Measurements from ENCODE around the gene GALR2. TPM values are rescaled to one million over a fixed set of nuclear protein-coding genes. Genes with fewer than 3 reads are reported as not detected.
"Not testable (repeated sequence)": the region's sequence is repeated elsewhere in the genome, so short reads cannot be mapped to it uniquely, and the experiment has no call there.

Gene GALR2
- total RNA-seq, 1 donor, result not detected

DNA sequence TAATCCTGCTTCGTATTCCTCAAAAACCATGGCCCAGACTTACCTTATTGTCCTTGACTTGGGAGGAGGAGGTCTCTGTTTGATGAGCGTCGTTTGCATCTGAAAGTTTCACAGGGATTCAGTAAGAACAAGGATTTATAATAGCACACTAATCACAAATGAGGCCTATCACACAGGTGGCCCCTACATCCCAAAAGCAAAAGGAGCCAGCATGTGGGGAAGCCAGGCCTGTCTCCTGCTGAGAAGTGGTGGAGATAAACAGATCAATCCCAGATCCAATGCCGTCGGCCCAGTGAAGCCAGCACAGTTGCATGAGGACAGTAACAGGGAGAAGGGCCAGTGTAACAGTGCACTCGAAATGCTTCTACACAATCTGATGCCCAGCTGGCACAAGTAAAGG, 34.2 kb upstream of the GALR2 start:
- TF ChIP-seq, protein P1, sequence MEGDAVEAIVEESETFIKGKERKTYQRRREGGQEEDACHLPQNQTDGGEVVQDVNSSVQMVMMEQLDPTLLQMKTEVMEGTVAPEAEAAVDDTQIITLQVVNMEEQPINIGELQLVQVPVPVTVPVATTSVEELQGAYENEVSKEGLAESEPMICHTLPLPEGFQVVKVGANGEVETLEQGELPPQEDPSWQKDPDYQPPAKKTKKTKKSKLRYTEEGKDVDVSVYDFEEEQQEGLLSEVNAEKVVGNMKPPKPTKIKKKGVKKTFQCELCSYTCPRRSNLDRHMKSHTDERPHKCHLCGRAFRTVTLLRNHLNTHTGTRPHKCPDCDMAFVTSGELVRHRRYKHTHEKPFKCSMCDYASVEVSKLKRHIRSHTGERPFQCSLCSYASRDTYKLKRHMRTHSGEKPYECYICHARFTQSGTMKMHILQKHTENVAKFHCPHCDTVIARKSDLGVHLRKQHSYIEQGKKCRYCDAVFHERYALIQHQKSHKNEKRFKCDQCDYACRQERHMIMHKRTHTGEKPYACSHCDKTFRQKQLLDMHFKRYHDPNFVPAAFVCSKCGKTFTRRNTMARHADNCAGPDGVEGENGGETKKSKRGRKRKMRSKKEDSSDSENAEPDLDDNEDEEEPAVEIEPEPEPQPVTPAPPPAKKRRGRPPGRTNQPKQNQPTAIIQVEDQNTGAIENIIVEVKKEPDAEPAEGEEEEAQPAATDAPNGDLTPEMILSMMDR (IDR thresholded peaks at IDR 0.05; ENCODE audit: insufficient read depth, low read length), result no peak
- no peak for DNase-seq (ENCODE audit: low read depth)
- no peak overlapping the region for H3K4me3 ChIP-seq (ENCODE audit: low read depth, low read length)

DNA sequence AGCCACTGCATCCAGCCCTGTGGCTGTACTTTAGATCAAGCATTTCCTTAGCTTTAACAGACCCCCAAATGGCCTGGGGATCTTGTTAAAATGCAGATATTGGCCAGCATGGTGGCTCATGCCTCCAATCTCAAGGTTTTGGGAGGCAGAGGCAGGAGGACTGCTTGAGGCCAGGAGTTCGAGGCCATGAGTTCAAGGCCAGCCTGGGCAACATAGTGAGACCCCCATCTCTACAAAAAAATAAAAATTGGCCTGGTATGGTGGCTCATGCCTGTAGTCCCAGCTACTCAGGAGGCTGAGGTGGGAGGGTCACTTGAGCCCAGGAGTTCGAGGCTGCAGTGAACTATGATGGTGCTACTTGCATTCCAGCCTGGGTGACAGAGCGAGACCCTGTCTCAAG, 31.7 kb upstream of the GALR2 start:
- DNase-seq (ENCODE audit: low read depth), result not testable (repeated sequence)

DNA sequence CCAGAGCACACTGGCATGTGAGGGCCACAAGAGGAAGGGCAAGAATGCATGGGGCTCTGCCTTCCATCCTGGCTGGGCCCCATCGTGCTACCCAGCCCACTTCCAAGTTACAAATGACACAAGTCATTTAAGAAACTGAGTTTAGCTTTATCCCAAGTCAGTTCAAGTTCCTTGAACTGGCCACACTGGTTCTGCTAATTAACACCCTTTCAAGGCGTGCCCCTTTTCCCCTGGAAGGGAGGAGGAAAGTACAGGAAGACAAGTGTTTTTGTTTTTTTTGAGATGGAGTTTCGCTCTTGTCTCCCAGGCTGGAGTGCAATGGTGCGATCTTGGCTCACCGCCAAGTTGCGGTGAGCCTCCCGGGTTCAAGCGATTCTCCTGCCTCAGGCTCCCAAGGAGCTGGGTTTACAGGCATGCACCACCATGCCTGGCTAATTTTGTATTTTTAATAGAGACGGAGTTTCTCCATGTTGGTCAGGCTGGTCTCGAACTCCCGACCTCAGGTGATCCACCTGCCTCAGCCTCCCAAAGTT, 30.0 kb upstream of the GALR2 start:
- DNase-seq (ENCODE audit: low read depth); H3K4me3 ChIP-seq (ENCODE audit: low read depth, low read length): not testable (repeated sequence)

More for the DNA sequence above, 31.7 kb upstream of the GALR2 start:
- H3K4me3 ChIP-seq (ENCODE audit: low read depth, low read length), result not testable (repeated sequence)

- TF ChIP-seq, protein P1 (IDR thresholded peaks at IDR 0.05; ENCODE audit: insufficient read depth, low read length), result no peak
- H3K4me3 ChIP-seq (ENCODE audit: low read depth, low read length), result no peak overlapping the region
- DNase-seq (ENCODE audit: low read depth), result no peak
Measured at GRCh38 chr17:76046064-76046463, 28.5 kb upstream of the GALR2 start.

DNA sequence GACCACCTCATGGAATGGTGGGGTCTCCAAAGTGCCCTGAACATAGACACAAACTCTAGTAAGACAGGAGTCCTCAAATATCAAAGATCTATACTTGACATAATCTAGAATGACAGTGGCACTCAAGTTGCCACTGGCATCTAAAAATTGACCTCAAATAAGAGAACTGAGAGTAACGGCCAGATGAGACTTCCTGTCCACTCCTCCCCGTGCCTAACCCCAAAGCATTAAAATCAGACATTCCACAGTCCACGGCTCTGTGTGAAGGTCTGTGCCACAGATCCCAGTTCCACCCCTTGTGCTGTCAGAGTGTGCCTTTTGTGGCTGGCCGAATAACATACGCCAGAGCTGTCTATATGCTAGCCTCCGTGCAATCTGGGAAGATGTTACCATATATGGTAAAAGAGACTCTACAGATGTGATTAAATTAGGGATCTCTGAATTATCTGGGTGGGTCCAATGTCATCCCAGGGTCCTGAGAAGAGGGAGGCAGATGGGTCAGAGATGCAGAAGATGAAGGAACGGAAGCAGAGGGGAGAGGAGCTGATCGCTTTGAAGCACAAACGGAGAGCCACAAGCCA, 26.5 kb upstream of the GALR2 start:
- no peak for DNase-seq (ENCODE audit: low read depth)
- H3K4me3 ChIP-seq (ENCODE audit: low read depth, low read length), result no peak overlapping the region
- TF ChIP-seq, protein P1 (IDR thresholded peaks at IDR 0.05; ENCODE audit: insufficient read depth, low read length), result no peak

- no peak overlapping the region for H3K4me3 ChIP-seq (ENCODE audit: low read depth, low read length)
- TF ChIP-seq, protein P1 (IDR thresholded peaks at IDR 0.05; ENCODE audit: insufficient read depth, low read length), result no peak
- no peak for DNase-seq (ENCODE audit: low read depth)
Measured at GRCh38 chr17:76048711-76049110, 25.9 kb upstream of the GALR2 start.

- H3K4me3 ChIP-seq (ENCODE audit: low read depth, low read length), result no peak overlapping the region
- no peak for DNase-seq (ENCODE audit: low read depth)
- TF ChIP-seq, protein P1 (IDR thresholded peaks at IDR 0.05; ENCODE audit: insufficient read depth, low read length), result no peak
Measured at GRCh38 chr17:76049239-76049638, 25.3 kb upstream of the GALR2 start.

DNA sequence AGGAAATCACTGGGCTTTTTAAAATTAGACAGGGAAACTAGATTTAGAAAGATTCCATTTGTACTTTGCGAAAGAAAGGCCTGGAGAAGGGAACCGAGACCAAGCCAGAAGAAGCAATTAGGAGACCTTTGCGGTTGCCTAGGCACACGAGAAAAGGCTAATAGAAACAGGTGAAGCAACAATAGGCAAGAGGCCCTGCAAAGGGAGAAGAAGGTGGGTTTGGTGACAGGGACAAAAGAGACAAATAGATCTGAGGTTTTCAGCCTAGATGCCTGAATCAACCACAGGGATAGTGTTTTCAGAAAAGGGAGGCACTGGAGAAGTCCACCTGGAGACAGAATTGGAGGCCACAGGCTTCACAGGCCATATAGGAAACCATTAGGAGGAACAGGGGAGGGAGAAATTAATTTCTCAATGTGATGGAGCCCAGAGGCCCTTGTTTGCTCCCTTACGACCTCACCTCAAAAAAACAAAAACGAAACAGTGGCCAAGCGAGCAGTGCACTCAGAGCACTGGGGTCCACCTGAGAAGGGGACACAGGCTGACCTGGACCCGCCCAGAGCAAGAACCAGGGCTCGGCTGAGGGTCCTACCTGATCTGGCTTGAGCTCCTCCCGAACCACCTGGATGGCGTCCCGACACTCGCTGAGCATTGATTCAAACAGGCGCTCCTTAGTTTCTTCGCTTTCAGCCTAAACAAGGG, 24.6 kb upstream of the GALR2 start:
- TF ChIP-seq, protein P1 (IDR thresholded peaks at IDR 0.05; ENCODE audit: insufficient read depth, low read length), result no peak
- DNase-seq (ENCODE audit: low read depth), result no peak
- no peak overlapping the region for H3K4me3 ChIP-seq (ENCODE audit: low read depth, low read length)
